ENCODE results near the gene DTNBP1. TPM values are rescaled to one million over a fixed set of nuclear protein-coding genes. Genes with fewer than 3 reads are reported as not detected.

DTNBP1 gene
- total and polyA plus RNA-seq, 2 of the 4 experiments (the other 2 are of a cell fraction) = 4.8 to 18.7 TPM

DNA sequence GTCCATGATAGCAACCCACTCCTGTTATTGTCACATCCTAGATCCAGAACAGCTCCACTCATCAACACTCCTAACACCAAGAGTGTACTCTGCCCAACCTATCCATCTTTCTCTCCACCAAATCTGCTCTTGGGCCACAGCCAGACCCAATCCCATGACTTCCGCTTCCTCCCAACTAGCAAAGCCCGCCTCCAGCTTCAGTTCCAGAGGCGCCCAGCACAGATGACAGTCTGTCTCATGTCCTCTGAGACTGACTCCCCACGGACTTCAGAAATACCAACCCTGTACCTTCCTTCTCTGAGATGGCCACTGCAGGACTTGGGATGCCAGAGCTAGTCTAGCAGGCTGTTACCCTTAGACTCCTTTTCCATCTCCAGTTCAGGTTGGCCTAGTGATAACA lies 48.6 kb downstream of the DTNBP1 start:
- peaks cover 0 to 5% of the 10 kb centered on the region in 2 experiments; a peak in 2 of 4 replicates for H3K79me1 ChIP-seq (ENCODE audit: low read depth in 1 of 2, low read length in 2 of 2)
- H3K14ac ChIP-seq (replicated peaks; ENCODE audit: low read depth, low read length) = no peak overlapping the region
- in situ Hi-C loops (cut with MboI; ENCODE audit: low sequenced_read_pairs) (loop anchor here (25.0 kb wide), 2 partner anchors 352 to 1402 kb away; no protein-coding TSS in a partner anchor), dilution Hi-C loops (cut with HindIII; ENCODE audit: low sequenced_read_pairs, unreplicated experiment) (no loop called here), intact Hi-C loops (cut with micrococcal nuclease) (no loop called here)
- H3K9me1 ChIP-seq (ENCODE audit: insufficient read depth, low read length) = no peaks in the 10 kb centered on the region; the same call in 1 of the 2 replicates
- H4K20me1 ChIP-seq (ENCODE audit: insufficient read depth, low read length) = no peaks in the 10 kb centered on the region
- H2BK120ac ChIP-seq (ENCODE audit: low read depth, low read length) = no peak overlapping the region
- H3K36me3 ChIP-seq (ENCODE audit: control insufficient read depth, insufficient read depth, low read length) = peaks cover 7% of the 10 kb centered on the region; the same call in 1 of the 2 replicates
- 100% methylated on average over 1 of the region's 4 CpGs; no CpG with 5 or more reads in 1 of the 2 experiments for WGBS, 2 experiments (ENCODE audit: extremely low coverage in 2 of 2, insufficient read length in 1 of 2)
- ATAC-seq (ENCODE audit: low read depth) (no peak), DNase-seq (no peak)
- no peak overlapping the region for H3K18ac ChIP-seq (ENCODE audit: low read depth, low read length)
- CTCF ChIA-PET = no interaction called here
- no TSS peak for BruUV-seq (replicated peaks)
- H3K56ac ChIP-seq (ENCODE audit: extremely low read depth, insufficient read depth, low read length) = no peak overlapping the region
- H2BK5ac ChIP-seq (ENCODE audit: low read depth, low read length, poor library complexity, severe bottlenecking) = no peak overlapping the region
- no peak overlapping the region for H2AK9ac ChIP-seq (replicated peaks; ENCODE audit: low read depth, low read length, poor library complexity)
- no peak overlapping the region for H3K4me3 ChIP-seq (ENCODE audit: insufficient read depth, low read depth, low read length)
- no peak overlapping the region for H3K27ac ChIP-seq (ENCODE audit: insufficient read depth, low read length)
- no peak overlapping the region for H4K91ac ChIP-seq (ENCODE audit: insufficient read depth, low read depth, low read length)
- no peaks in the 10 kb centered on the region for H3K27me3 ChIP-seq (ENCODE audit: control insufficient read depth, insufficient read depth, low read length)
- H4K8ac ChIP-seq (ENCODE audit: low read depth in 2 of 2, low read length in 2 of 2) = no peak overlapping the region
- H3K23ac ChIP-seq (ENCODE audit: low read depth, low read length) = no peak overlapping the region
- POLR2A ChIA-PET (ENCODE audit: unreplicated experiment) = no interaction called here
- H3K4me2 ChIP-seq (ENCODE audit: low read depth, low read length) = no peak overlapping the region
- peaks cover 2% of the 10 kb centered on the region; the same call in 1 of the 2 replicates for H3K4me1 ChIP-seq (ENCODE audit: control insufficient read depth, insufficient read depth, low read length)
- no peak overlapping the region for H2BK15ac ChIP-seq (ENCODE audit: low read depth, low read length)
- no peak overlapping the region for H4K5ac ChIP-seq (ENCODE audit: low read depth, low read length)
- no peak overlapping the region for H2BK20ac ChIP-seq (ENCODE audit: low read depth, low read length)
- H2AK5ac ChIP-seq (ENCODE audit: low read depth, low read length) = no peak overlapping the region
- TF ChIP-seq, protein P1, sequence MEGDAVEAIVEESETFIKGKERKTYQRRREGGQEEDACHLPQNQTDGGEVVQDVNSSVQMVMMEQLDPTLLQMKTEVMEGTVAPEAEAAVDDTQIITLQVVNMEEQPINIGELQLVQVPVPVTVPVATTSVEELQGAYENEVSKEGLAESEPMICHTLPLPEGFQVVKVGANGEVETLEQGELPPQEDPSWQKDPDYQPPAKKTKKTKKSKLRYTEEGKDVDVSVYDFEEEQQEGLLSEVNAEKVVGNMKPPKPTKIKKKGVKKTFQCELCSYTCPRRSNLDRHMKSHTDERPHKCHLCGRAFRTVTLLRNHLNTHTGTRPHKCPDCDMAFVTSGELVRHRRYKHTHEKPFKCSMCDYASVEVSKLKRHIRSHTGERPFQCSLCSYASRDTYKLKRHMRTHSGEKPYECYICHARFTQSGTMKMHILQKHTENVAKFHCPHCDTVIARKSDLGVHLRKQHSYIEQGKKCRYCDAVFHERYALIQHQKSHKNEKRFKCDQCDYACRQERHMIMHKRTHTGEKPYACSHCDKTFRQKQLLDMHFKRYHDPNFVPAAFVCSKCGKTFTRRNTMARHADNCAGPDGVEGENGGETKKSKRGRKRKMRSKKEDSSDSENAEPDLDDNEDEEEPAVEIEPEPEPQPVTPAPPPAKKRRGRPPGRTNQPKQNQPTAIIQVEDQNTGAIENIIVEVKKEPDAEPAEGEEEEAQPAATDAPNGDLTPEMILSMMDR (conservative IDR thresholded peaks at IDR 0.05; ENCODE audit: low read depth, low read length) = no peak
- TF ChIP-seq MAZ (IDR thresholded peaks at IDR 0.05; ENCODE audit: borderline replicate concordance, low read depth, low read length) (no peak), NFE2L2 (IDR thresholded peaks at IDR 0.05; ENCODE audit: low read depth, low read length) (no peak), SMC3 (IDR thresholded peaks at IDR 0.05; ENCODE audit: low read depth, low read length) (no peak), RAD21 (IDR thresholded peaks at IDR 0.05; ENCODE audit: low read length) (no peak), MXI1 (IDR thresholded peaks at IDR 0.05; ENCODE audit: borderline replicate concordance, low read depth, low read length) (no peak), BHLHE40 (IDR thresholded peaks at IDR 0.05; ENCODE audit: low read depth, low read length) (no peak), FOS (IDR thresholded peaks at IDR 0.05; ENCODE audit: low read depth, low read length) (no peak), MAFK (IDR thresholded peaks at IDR 0.05; ENCODE audit: low read depth, low read length) (no peak), CHD1 (IDR thresholded peaks at IDR 0.05; ENCODE audit: low read depth, low read length) (no peak), CEBPB (IDR thresholded peaks at IDR 0.05; ENCODE audit: low read depth, low read length) (no peak), RCOR1 (IDR thresholded peaks at IDR 0.05; ENCODE audit: insufficient replicate concordance, low read length) (no peak), POLR2A (IDR thresholded peaks at IDR 0.05; ENCODE audit: low read depth, low read length) (no peak), RFX5 (IDR thresholded peaks at IDR 0.05; ENCODE audit: low read depth, low read length) (no peak)
- TF ChIP-seq, protein P2, sequence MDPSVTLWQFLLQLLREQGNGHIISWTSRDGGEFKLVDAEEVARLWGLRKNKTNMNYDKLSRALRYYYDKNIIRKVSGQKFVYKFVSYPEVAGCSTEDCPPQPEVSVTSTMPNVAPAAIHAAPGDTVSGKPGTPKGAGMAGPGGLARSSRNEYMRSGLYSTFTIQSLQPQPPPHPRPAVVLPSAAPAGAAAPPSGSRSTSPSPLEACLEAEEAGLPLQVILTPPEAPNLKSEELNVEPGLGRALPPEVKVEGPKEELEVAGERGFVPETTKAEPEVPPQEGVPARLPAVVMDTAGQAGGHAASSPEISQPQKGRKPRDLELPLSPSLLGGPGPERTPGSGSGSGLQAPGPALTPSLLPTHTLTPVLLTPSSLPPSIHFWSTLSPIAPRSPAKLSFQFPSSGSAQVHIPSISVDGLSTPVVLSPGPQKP (IDR thresholded peaks at IDR 0.05; ENCODE audit: borderline replicate concordance, low read depth, low read length) = no peak
- TF ChIP-seq, protein P3, sequence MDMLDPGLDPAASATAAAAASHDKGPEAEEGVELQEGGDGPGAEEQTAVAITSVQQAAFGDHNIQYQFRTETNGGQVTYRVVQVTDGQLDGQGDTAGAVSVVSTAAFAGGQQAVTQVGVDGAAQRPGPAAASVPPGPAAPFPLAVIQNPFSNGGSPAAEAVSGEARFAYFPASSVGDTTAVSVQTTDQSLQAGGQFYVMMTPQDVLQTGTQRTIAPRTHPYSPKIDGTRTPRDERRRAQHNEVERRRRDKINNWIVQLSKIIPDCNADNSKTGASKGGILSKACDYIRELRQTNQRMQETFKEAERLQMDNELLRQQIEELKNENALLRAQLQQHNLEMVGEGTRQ (IDR thresholded peaks at IDR 0.05; ENCODE audit: low read depth, low read length) = no peak
- H3K9me3 ChIP-seq (ENCODE audit: control insufficient read depth, insufficient read depth, low read length) = no peaks in the 10 kb centered on the region; the same call in 1 of the 2 replicates
- H2AFZ ChIP-seq (replicated peaks; ENCODE audit: low read length, poor library complexity) = no peak overlapping the region
- H3K4ac ChIP-seq (ENCODE audit: low read depth, low read length) = no peak overlapping the region
- no peak overlapping the region for H3K9ac ChIP-seq (ENCODE audit: low read depth, low read length)
